ENCODE results near the gene MCF2L.

The MCF2L gene

DNA sequence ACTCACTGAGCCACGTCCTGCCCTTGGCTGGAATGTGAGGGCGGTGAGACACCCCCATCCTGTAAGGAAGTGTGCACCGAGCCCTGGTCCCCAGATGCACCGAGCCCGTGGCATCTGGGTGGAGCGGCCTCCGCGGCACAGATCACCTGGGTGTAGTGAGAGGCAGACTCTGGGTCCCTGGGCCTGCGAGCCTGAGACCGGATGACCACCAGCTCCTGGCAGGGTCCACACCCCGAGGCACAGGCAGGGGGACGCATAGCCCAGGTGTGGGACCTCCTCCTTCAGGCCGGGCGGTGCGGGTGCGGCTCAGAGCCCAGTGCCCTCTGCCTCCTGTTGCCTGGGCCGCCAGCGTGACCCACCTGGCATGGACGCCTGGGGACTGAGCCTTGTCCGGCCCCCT, 12.4 kb downstream of the MCF2L start:
- no peak for DNase-seq

DNA sequence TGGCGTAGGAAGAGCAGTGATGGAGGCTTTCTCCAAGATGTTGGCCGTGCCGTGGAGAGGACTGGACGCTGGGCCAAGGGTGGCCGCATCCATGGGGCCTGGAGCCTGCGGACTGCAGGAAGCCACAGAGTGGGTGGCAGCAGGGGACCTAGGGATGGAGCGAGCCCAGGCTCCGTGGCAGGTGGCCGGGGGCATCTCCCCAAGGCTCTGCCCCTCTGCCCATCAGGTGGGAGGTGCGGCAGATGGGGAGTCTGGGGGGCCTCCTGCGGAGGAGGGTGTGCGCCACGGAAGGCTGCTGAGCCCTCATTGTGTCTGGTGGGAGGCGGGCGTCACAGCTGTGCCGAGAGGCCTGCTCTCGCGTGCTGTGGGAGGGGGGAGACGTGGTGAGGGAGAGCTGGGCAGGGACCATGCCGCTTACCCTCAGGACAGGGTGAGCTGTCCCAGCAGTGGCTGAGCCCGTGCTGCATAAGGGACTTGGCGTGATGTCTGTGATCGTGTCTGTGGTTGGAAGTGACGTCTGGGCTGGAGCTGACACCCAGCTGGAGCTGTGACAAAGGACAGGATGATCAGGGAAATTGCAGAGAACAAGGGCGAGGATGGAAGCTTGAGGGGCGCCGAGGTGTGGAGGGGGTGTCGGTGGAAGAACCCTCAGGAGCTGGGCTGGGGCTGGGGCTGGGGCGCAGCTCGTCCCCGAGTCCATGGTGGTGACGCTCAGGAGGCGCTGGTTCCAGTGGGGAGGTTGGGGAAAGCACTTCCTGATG, 13.4 kb downstream of the MCF2L start:
- no peak for DNase-seq

DNA sequence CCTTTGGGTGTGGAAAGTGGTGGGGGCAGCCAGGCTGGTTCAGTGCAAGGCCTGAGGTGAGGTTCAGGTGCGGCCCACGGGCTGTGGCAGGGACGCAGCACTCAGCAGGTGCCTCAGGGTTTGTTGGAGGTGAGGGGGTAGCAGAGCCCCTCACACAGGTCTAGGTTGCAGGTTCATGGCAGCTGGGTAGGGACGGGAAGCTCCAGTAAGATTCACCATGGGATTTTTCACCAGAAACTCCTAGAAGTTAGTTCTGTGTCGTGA, 14.0 kb downstream of the MCF2L start:
- DNase-seq, result no peak

DNA sequence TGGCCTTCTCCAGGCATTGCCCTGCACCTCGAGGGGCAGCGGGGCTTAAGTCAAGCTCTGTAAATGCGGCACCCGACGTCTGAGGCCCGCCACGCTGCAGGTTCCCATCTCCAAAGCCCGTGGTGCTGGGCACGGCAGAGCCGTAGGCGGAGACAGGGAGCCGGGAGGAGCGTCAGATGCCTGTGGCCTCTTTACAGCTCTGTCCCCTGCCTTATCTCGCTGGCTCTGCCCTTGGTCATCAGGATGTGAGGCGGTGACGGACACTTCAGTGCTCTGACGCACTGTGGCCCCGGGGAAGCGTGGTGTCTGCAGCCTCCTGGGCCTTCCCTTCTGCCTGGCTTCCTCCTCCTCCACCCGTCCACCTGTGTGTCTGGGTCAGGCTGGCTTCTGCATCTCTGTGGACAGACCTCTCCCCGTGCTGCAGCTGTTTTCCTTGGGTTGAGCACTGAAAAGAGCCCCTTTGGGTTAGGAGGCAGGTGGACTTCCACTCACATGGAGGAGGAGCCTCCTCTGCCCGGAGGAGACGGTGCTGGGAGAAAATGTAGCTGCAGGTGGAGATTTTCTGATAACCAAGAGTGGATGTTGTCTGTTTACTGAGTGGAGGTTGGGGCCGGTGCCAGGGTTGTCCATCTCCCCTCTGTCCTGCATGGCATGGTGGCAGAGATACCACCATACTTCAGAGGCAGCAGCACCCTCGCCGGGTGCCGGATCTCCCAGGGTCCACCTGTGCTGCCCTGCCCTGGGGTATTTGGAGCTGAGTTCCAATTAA, 14.6 kb downstream of the MCF2L start:
- DNase-seq, result no peak

DNA sequence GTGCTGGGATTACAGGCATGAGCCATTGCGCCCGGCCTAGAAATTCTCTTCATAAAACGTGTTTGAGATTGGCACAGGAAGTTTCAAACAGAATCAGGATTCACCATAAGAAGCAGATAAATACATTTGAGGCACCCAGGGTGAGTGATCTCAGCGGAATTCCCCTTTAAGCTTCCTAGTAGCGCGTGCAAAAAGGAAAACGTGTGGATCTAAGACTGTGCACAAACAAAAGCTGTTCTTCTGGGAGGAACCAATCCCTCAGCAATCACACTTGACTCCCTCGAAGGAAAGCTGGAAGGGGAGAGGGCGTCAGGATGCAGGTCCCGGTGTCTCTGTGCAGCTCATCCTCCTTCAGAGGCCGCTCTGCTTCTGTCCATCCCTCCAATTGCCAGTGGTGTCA, 15.5 kb downstream of the MCF2L start:
- DNase-seq, result no peak

DNA sequence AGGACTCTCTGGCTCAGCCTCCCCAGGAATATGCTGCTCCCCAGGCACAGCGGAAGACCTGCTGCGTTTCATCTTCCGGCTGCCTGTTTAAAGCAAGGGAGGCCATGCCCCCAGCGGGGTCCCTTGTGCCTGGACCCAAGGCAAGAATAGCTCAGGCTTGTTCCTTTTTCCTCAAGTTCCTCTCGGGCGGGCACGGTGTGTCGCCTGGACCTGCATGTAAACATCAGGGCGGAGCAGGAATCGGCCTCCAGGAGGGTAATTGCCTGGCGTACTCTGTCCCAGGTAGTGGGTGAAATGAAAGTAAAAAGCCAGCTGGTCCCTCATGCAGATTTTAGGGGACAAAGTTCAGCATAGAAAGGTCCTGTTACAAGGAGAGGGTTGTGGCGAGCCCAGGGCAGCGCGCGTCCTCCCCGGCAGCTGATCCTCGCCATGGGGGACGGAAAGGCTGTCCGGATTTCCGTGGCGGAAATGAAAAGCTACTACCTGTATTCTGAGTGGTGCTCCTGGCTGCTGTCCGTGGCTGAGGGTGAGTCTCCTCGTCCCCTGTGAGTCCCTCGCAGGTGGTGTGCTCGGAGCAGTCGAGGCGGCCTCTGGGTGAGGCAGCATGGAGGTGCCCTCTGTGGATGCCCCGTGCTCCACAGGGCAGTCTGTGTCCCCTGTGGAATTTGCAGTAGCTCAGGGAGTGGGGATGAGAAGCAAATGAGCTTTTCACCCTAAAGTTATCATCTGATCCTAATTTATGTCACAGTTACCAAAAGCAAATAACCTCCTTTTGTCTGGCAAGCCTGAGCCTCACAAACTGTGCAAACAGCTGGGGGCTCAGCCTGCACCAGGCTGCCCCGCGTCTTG, 16.2 kb downstream of the MCF2L start:
- no peak for DNase-seq

DNA sequence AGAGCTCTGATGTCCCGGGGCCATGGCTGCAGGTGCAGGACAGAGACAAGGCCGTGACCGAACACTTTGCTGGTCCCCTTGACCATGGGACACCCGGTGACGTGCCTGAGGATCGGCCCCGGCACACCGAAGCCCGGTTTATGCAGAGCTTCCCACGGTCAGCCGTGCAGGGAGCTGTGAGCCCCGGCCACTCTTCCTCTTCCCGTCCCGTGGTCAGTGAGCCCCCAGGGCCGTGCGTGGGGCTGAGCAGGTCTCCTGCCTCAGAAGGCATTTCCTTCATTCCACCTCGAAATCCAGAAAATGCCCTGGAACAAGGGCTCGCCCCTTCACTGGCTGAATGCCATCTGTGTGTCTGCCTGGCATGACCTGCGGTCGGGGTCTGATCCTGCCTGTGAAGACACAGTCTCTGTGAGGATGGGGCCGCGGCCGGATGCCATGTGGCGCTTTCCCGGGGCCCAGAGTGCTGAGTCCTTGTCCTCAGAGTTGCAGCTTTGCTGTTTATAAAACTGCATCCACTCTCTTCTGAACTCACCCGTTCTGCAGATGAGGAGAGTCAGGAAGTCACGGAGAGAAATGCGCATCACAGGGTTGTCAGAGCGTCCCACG, 16.9 kb downstream of the MCF2L start:
- DNase-seq, result no peak

DNA sequence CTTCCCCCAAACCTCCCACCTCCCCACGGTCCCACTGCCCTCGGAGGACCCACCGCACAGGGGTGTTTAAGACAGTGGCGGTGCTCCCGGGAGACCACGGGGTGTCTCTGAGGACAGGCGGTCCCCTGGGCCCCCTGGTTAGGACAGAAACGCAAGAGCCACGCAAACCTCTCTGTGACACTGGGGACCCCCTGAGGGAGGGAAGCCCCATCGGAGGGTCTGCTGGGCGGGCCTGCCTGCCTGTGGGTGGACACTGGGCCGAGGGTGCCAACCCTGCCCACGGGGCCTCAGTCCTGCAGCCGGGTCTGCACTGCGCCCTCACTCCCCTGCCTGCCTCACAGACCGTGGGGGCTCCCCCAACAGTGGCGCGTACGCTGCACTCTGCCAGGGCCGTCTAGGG, 17.5 kb downstream of the MCF2L start:
- DNase-seq, result no peak

DNA sequence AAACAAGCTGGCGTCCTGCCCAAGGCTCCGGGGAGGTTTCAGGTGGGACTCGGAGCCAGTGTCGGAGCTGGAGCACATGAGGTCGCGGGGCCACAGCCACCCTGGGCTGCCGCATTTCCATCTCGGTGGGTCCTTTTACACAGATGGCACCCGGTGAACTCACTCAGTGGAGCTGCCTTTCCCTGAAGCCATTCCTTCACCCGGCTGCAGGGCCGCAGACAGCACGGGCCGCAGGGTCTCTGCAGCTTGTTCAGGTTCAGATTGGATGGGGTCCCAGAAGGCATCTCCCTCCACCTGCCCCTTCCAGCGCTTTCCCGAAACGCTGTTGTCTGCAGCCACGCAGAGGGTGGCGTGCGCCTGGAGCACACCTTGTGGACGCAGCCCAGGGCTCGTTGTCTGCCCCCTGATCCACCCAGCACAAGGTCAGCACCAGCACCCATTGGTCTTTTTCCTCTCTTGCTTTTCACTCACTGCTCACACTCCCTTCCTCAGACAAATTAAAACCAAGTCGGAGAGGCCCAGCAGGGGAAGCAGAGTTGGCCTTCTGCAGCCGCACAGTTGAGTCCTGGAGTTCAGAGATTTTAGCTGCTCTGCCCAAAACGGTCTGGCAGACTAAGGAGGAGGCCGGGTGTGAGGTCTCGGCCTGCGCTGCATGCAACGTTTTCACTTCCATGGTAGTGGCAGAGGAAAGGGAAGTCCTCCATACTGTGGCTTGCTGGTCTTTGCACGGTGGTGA, 18.1 kb downstream of the MCF2L start:
- no peak for DNase-seq

DNA sequence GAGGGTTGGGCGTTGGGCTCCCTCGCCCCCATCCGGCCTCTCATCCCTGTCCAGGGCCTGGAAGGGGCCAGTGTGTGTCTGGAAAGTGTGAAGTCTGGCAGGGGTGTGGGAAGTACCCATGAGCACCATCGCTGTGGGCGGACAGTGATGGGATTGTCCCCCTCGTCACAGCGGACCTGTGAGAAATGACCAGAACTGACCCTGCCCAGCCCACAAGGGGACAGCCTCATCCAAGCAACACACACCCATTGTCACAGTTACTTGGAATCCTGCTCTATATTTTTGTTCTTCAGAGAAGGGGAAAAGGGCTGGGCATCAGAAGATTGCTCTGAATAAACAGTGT, 18.6 kb downstream of the MCF2L start:
- DNase-seq, result no peak

DNA sequence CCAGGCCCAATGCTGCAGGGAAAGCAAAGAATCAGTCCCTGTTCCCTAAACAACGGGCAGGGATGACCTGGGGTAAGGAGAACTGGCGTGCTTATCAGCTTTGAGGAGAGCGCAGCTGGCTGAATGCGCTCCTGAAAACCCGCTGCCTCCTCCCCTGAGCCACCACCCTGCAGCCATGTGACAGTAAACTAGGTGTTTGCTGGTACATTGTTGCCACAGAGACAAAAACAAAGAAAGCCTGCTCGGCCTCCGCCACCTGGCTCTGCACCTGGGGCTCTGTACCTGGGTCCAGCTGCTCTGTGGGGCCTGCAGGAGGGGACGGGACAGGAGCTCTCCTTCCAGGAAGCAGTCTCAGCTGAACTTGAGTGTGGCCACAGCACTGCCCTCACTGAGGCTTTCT, 21.8 kb downstream of the MCF2L start:
- DNase-seq, result no peak

DNA sequence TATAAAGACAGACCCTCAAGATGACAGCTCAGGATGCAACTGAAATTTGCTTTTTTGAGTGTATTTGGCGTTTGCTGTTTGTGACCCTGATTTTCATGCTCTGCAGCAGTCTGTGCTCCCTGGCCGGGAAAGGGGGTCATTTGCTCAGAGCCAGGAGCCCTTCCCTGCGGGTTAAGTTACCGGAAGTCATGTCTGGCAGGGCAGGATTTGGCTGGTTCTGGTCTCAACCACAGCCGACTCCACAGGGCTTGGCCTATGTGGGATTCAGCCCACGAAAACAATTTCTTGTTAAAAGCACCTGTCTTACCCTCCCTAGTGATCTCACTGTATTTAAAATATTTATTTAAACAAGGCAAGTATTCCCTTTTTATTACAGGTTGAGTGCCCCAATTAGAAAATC, 22.6 kb downstream of the MCF2L start:
- DNase-seq, result no peak

DNA sequence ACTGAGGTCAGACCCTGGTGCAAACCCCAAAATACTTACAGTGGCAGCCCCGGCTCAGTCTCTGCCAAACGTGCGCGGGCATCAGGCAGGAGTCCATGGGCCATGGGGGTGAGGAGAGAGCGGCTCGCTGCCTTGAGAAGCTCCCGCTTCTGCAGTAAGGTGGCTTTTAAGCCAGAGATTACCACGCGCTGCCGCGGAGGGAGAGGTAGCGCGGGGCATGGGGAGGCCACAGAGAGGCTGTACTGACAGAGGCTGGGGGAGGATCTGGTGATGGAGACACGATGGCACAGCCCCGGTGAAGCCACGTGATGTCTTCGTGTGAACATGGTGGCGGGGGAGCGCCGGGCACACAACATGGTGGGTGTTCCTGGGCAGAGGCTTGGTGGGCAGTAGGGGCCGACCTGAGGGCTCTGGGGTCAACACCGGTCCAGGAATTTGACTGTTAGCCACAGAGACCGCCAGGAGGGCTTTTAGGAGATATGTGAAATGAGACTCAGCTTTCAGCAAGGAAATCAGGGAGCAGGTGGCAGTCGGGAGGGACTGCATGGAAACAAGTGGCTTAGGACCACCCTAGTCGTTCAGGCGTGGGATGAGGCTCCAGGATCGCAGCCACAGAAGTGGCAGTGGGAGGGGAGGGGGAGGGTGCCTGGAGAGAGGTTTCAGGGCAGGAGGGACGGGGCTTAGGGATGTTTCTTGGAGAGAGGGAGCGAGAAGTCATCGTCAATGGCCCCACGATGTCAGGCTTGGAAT, 24.1 kb downstream of the MCF2L start:
- no peak for DNase-seq

DNA sequence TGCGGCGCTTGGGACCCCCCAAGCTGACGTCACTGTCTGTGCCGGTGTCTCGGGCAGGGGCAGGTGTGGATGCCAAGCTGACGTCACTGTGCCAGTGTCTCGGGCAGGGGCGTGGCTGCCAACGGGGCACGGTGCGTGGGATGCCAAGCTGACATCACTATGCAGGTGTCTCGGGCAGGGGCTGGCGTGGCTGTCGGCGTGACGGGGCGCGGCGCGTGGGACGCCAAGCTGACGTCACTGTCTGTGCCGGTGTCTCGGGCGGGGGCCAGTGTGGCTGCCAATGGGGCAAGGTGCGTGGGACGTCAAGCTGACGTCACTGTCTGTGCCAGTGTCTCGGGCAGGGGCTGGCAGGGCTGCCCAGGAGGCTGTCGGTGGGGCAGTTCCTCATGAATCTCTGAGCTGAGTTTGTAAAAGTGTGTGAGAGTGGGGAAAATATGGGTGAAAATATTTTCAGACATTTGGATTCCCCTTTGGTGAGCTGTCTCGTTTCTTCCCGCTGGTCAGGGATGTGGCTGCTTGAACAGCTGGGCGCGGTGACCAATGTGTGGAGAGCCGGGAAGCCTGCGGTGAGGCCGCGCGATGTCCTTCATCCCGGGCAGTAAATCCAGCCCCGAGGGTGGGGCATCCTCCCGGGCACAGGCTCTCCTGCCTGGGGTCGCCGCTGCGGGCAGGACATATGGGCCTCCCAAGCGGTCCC, 25.2 kb downstream of the MCF2L start:
- DNase-seq, result no peak

DNA sequence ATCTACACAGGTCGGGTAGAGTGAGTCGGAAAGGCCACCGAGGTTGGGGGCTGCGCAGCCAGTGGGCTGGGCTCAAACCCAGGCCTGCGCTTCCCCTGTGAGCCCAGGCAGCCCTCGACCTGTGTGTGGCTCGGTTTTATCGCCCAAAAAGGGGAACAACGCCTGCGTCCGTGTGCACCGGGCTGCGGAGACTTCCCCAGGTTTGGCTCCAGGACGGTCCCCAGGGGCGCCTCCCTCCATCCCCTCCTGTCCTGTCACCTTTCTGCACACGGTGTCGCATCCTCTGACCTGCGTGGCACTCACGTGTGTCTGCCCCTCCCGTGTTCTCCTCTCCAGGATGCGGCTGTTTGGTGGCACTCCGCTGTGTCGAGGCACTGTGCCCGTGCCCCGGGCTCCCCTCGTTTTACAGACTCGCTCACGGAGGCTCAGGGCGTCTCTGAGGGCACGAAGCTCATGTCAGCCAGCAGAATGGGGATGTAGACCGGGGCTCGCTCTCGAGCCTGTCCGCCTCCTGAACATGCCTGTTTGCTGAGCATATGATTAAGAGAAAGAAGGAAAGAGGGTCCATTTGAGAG, 25.9 kb downstream of the MCF2L start:
- DNase-seq, result no peak

DNA sequence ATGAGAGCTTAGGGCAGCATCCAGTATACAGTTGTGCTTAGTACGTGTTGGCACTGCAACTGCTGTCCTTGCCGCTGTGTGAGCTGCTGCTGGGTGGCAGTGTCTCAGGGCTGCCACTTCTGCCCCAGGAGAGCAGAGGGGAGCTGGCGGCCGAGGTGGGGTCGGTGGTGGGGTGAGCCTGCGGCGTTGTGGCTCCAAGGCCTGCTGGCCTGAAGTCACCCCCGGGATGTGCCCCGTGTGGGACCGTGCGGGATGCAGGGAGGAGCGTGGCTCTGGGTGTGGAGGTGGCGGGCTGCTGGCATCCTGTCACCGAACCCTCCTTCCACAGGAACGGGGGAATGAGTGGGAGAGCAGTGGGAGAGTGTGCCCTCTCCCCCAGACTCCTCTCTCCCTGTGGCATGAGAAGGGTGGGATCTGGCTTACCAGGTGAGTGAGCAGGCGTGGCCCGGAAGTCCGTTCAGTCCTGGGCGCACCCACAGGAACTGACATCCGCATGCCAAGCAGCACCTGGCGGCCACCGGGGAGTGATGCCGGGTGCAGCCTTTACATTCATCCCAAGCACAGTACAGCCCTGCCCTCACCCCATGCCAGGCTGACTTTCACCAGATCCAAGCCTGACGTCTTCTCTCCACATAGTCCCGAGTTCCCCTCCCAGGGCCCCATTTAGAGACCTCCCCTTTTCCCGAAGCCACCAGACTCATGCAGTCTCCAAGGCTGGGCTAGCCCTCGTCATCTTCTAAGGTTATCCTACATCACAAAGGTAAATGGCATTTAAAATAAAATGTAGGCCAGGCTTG, 26.6 kb downstream of the MCF2L start:
- DNase-seq, result no peak

DNA sequence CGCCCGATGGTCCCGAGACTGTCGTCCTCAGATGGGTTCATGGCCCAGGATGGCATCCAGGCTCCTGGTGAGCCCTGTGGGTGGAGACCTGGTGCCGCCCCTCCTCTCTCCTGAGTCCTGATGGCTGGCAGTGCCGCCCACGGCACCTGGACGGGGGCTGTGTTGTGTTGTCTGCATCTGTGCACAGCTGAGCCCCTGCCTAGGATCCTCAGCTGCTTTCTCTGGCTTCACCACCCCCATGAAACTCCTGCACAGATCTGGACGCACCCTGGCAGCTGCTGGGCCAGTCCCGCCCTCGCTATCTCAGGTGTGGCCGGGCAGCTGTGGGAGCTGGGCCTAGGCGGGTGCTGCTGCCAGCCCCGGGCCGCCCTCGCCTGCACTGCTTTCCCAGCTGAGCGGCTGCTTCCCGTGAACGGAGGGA, 27.7 kb downstream of the MCF2L start:
- DNase-seq, result no peak

DNA sequence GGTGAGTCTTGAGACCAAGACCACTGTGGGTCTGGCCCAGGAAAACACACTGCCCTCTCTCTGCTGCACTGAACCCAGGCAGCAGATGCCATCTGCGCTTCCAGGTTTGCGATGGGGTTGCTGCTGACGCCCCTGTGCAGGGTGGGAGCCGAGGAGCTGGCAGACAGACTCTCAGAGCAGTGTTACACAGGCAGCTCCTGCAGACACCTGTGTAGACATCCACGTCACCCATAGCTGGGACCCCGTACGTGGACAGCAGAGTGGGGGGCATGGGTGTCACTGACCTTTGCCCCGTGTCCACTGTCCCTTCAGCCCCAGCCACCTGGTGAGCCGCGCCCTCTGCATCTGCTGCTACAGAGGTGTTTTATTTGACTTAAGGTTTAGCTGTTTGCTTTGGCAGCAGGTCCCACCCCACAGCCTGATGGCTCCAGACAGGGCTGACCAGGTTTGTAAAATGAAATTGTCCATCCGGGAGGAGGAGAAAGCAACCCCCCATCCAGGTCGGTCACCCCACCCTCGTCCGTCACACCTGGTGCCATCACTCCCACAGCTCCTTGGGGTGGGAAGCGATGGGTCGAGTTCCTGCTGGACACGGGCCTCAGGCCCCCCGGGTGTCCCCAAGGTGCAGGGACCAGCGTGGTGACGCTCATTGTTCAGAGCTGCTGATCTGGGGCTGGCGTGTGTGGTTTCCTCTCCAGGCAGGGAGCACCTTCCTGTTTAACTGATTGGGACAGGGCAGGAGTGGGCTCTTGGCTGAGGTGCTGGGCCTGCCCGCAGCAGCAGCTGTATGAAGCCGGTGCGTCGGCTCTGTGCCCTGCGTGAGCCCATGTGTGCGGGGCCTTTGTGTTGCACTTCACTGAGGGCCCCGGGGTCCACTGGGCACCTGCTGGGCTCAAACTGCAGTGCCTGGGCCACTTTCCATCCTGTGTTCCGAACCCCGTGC, 28.4 kb downstream of the MCF2L start:
- no peak for DNase-seq
